Measurements from ENCODE around the gene FEM1B. TPM values are rescaled to one million over a fixed set of nuclear protein-coding genes. Genes with fewer than 3 reads are reported as not detected.

The FEM1B gene
- total and polyA plus RNA-seq, 7 donors: 23.5 to 188 (median 69.3) TPM

- Histone ChIP-seq H3K27ac (peak overlapping the region; percentile 17), H3K36me3 (ENCODE audit: insufficient read depth in 1 of 2, low read depth in 1 of 2) (no peaks in the 10 kb centered on the region), H3K27me3 (ENCODE audit: insufficient read depth in 3 of 3, low read length in 2 of 3) (no peaks in the 10 kb centered on the region), H3K9me3 (no peaks in the 10 kb centered on the region), H3K4me3 (no peak overlapping the region), H3K4me1 (peaks cover 2% of the 10 kb centered on the region)
- DNase-seq (no peak), ATAC-seq (peak in 3 of 4 donors; percentile 8 to 25 (median 17))
- WGBS, 3 donors: 59 to 67% (median 63%) methylated on average over 9 of the region's 9 CpGs
- intact Hi-C loops (cut with DNase I): no loop called here
- no peak for TF ChIP-seq CTCF (IDR thresholded peaks at IDR 0.05)
These were observed 57.1 kb downstream of the FEM1B start for GRCh38 chr15:68334661-68335124.

GRCh38 chr15:68335251-68335650 is 57.7 kb downstream of the FEM1B start:
- H3K36me3 ChIP-seq (ENCODE audit: insufficient read depth in 1 of 2, low read depth in 1 of 2): no peaks in the 10 kb centered on the region

DNA sequence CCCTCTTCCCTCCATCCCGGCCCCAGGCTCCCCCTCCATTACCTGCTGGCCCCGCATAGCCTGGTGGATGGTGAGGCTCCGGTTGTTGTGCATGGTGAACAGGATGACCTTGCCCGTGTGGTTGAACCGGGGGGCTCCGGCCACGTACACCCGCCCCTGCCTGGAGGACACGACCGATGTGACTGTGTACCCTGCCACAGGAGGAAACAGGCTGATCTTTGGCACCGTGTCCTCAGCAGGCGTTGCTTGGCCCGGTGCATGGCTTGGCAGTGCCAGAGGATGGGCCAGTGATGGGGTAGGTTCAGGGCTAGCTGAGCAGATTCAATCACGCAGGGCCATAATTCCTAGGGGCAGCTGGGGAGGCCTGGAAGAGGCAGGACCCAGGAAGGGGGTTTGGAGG is 58.1 kb downstream of the FEM1B start:
- ATAC-seq (peak in 3 of 4 donors; percentile 20 to 43 (median 39)), DNase-seq (no peak)
- H3K36me3 ChIP-seq (ENCODE audit: insufficient read depth in 1 of 2, low read depth in 1 of 2): no peaks in the 10 kb centered on the region
- intact Hi-C loops (cut with DNase I): no loop called here
- H3K9me3 ChIP-seq: no peaks in the 10 kb centered on the region
- no peaks in the 10 kb centered on the region for H3K27me3 ChIP-seq (ENCODE audit: insufficient read depth in 3 of 3, low read length in 2 of 3)
- whole genome bisulfite sequencing, 3 donors: 46 to 63% (median 48%) methylated on average over 14 of the region's 14 CpGs
- H3K4me1 ChIP-seq: peaks cover 3% of the 10 kb centered on the region
- TF ChIP-seq CTCF (IDR thresholded peaks at IDR 0.05): no peak
- H3K27ac ChIP-seq: no peak overlapping the region
- no peak overlapping the region for H3K4me3 ChIP-seq

More at GRCh38 chr15:68335251-68335650, 57.7 kb downstream of the FEM1B start:
- 77 to 88% (median 80%) methylated on average over 1 of the region's 1 CpG for WGBS, 3 donors
- DNase-seq: peak in 1 of 2 donors; percentile 39
- ATAC-seq: peak in 3 of 4 donors; percentile 53 to 72 (median 60)
- H3K4me1 ChIP-seq: peaks cover 2% of the 10 kb centered on the region
- H3K9me3 ChIP-seq: no peaks in the 10 kb centered on the region
- no peaks in the 10 kb centered on the region for H3K27me3 ChIP-seq (ENCODE audit: insufficient read depth in 3 of 3, low read length in 2 of 3)
- peak overlapping the region; percentile 17 for H3K27ac ChIP-seq
- no peak overlapping the region for H3K4me3 ChIP-seq
- intact Hi-C loops (cut with DNase I): no loop called here
- no peak for TF ChIP-seq CTCF (IDR thresholded peaks at IDR 0.05)

DNA sequence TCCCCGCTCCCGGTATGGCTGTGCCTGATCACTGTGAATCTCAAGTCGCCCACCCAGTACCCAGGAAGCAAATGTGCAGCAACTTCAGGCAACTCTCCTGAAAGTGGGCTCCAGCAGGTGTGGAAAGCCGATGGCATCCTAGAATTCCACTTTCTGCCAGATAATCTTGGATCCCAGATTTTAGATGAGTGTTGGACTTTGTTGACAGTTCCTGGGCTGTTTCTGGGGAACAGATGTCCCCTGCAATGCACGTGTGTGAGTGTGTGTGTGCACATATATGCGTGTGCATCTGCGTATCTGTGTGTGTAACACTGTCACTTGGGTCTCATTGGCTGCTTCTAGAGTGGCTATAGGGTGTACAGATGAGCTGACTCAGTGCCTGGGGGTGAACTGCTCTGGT is 59.0 kb downstream of the FEM1B start:
- Histone ChIP-seq H3K36me3 (ENCODE audit: insufficient read depth in 1 of 2, low read depth in 1 of 2) (no peaks in the 10 kb centered on the region), H3K9me3 (no peaks in the 10 kb centered on the region), H3K4me3 (no peak overlapping the region), H3K27me3 (ENCODE audit: insufficient read depth in 3 of 3, low read length in 2 of 3) (no peaks in the 10 kb centered on the region), H3K27ac (no peak overlapping the region), H3K4me1 (peaks cover 12% of the 10 kb centered on the region)
- no peak for ATAC-seq
- DNase-seq: no peak
- intact Hi-C loops (cut with DNase I): no loop called here
- TF ChIP-seq CTCF (IDR thresholded peaks at IDR 0.05): no peak
- WGBS, 3 donors: 88 to 89% (median 88%) methylated on average over 7 of the region's 7 CpGs

- DNase-seq: no peak
These were observed 60.3 kb downstream of the FEM1B start for GRCh38 chr15:68337826-68338225.

More at GRCh38 chr15:68337826-68338225, 60.3 kb downstream of the FEM1B start:
- H3K27me3 ChIP-seq (ENCODE audit: insufficient read depth in 3 of 3, low read length in 2 of 3): no peaks in the 10 kb centered on the region
- TF ChIP-seq CTCF (IDR thresholded peaks at IDR 0.05): no peak
- no peak overlapping the region for H3K4me3 ChIP-seq
- no peaks in the 10 kb centered on the region for H3K9me3 ChIP-seq
- H3K27ac ChIP-seq: no peak overlapping the region
- no peaks in the 10 kb centered on the region for H3K36me3 ChIP-seq (ENCODE audit: insufficient read depth in 1 of 2, low read depth in 1 of 2)
- no peak for ATAC-seq
- H3K4me1 ChIP-seq: peaks cover 22% of the 10 kb centered on the region
- 52 to 64% (median 56%) methylated on average over 6 of the region's 6 CpGs for WGBS, 3 donors
- intact Hi-C loops (cut with DNase I): no loop called here
